Lower leg skin (tissue), 3 donors: ENCODE measurements around the gene TXNDC15.

Experiments
- POLR2A ChIP-seq, 2 donors: fragments of 450-650 bp; IDR thresholded peaks; one replicate each; pipeline ENCODE4 v1.6.1; 2016 to 2017; ENCODE audit warnings: antibody characterized with exemption in 2 of 2, mild to moderate bottlenecking in 1 of 2, moderate library complexity in 1 of 2
- TF ChIP-seq, protein P1 (sequence below), 3 donors: fragments of 450-650 bp; IDR thresholded peaks; one replicate each; pipeline ENCODE4 v1.5.1; 2016; ENCODE audit warnings: antibody characterized with exemption in 3 of 3, mild to moderate bottlenecking in 3 of 3, moderate library complexity in 2 of 3

DNA sequence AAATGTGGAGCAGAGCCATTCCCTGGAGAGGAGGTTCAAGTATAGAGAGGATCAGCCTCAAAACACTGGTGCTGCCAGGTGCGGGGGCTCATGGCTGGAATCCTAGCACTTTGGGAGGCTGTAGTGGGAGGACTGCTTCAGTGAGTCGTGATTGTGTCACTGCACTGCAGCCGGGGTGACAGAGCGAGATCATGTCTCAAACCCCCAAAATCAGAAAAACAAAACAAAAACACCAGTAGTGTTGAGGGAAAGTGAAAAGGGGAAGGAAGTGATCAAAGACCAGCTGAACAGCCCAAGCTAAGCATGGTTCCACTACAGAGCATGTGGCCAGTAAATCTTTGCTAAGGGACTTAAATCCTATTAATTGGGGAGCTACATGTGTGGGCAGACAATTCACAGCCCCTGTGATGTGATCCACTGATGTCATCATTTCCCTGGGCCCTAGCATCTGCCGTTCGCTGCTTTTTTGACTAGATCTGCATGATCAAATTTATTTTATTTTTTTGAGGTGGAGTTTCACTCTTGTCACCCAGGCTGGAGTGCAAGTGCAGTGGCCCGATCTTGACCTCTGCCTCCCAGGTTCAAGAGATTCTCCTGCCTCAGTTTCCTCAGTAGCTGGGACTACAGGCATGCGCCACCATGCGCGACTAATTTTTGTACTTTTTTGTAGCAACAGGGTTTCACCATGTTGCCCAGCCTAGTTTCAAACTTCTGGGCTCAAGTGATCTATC is 28.1 kb downstream of the TXNDC15 start:
- TF ChIP-seq, protein P1, sequence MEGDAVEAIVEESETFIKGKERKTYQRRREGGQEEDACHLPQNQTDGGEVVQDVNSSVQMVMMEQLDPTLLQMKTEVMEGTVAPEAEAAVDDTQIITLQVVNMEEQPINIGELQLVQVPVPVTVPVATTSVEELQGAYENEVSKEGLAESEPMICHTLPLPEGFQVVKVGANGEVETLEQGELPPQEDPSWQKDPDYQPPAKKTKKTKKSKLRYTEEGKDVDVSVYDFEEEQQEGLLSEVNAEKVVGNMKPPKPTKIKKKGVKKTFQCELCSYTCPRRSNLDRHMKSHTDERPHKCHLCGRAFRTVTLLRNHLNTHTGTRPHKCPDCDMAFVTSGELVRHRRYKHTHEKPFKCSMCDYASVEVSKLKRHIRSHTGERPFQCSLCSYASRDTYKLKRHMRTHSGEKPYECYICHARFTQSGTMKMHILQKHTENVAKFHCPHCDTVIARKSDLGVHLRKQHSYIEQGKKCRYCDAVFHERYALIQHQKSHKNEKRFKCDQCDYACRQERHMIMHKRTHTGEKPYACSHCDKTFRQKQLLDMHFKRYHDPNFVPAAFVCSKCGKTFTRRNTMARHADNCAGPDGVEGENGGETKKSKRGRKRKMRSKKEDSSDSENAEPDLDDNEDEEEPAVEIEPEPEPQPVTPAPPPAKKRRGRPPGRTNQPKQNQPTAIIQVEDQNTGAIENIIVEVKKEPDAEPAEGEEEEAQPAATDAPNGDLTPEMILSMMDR (IDR thresholded peaks at IDR 0.05): no peak
- TF ChIP-seq POLR2A (IDR thresholded peaks at IDR 0.05): no peak
